GM21381 (cell line): ENCODE measurements around the gene S100Z.
"Not testable (repeated sequence)": the region's sequence is repeated elsewhere in the genome, so short reads cannot be mapped to it uniquely, and the experiment has no call there.

Experiments
- ATAC-seq: cut with Tn5 transposase; IDR thresholded peaks from one replicate; pipeline ENCODE4 v1.9.1; 2021; ENCODE audit warnings: mild to moderate bottlenecking, moderate library complexity; ENCODE audit not compliant: unreplicated experiment

S100Z gene

GRCh38 chr5:76849419-76850291, at the start of gene S100Z:
TSS of gene S100Z (plus strand) at chr5:76850014. CDS start at chr5:76875360, 25,346 bp downstream.
- no peak for ATAC-seq

- ATAC-seq: no peak
Measured at GRCh38 chr5:76800579-76800978, 49.2 kb upstream of the S100Z start.

GRCh38 chr5:76801159-76801802, 48.5 kb upstream of the S100Z start:
- no peak for ATAC-seq

GRCh38 chr5:76801803-76802195, 48.0 kb upstream of the S100Z start:
- ATAC-seq: no peak

GRCh38 chr5:76804266-76804665, 45.5 kb upstream of the S100Z start:
- ATAC-seq: no peak

GRCh38 chr5:76805821-76806505, 43.9 kb upstream of the S100Z start:
- no peak for ATAC-seq

GRCh38 chr5:76807296-76807695, 42.5 kb upstream of the S100Z start:
- no peak for ATAC-seq

- ATAC-seq: no peak
Measured at GRCh38 chr5:76808141-76808691, 41.6 kb upstream of the S100Z start.

GRCh38 chr5:76809141-76809540, 40.7 kb upstream of the S100Z start:
- ATAC-seq: no peak

- ATAC-seq: no peak
Measured at GRCh38 chr5:76810236-76810635, 39.6 kb upstream of the S100Z start.

- ATAC-seq: no peak
Measured at GRCh38 chr5:76811214-76811613, 38.6 kb upstream of the S100Z start.

- not testable (repeated sequence) for ATAC-seq
Measured at GRCh38 chr5:76812209-76812608, 37.6 kb upstream of the S100Z start.

- ATAC-seq: no peak
Measured at GRCh38 chr5:76813982-76814562, 35.7 kb upstream of the S100Z start.

GRCh38 chr5:76816110-76816831, 33.5 kb upstream of the S100Z start:
- no peak for ATAC-seq

- no peak for ATAC-seq
Measured at GRCh38 chr5:76818844-76819831, 30.7 kb upstream of the S100Z start, which contains the start of gene F2RL1. TSS of gene F2RL1 (plus strand) at chr5:76819030. CDS start at chr5:76819183, 153 bp downstream.

GRCh38 chr5:76819851-76820525, 29.8 kb upstream of the S100Z start:
- no peak for ATAC-seq

GRCh38 chr5:76820526-76820890, 29.3 kb upstream of the S100Z start:
- ATAC-seq: no peak

- ATAC-seq: no peak
Measured at GRCh38 chr5:76821136-76821535, 28.7 kb upstream of the S100Z start.
